GM12864 (cell line): ENCODE data around the gene RASSF3.

Experiments used
- DNase-seq: peaks from one replicate; pipeline ENCODE4 v3.0.0-alpha.2; 2011; ENCODE audit warnings: low read depth
- H3K4me3 ChIP-seq: 2 replicates; pipeline ENCODE4 v1.5.1; 2011; ENCODE audit warnings: mild to moderate bottlenecking, low read depth, low read length, control low read depth
- CTCF ChIP-seq: IDR thresholded peaks from 2 replicates; pipeline ENCODE4 v1.5.1; 2011; ENCODE audit warnings: low read depth, mild to moderate bottlenecking, moderate library complexity, low read length, control low read depth, inconsistent platforms; ENCODE audit errors: missing control alignments

The RASSF3 gene

DNA sequence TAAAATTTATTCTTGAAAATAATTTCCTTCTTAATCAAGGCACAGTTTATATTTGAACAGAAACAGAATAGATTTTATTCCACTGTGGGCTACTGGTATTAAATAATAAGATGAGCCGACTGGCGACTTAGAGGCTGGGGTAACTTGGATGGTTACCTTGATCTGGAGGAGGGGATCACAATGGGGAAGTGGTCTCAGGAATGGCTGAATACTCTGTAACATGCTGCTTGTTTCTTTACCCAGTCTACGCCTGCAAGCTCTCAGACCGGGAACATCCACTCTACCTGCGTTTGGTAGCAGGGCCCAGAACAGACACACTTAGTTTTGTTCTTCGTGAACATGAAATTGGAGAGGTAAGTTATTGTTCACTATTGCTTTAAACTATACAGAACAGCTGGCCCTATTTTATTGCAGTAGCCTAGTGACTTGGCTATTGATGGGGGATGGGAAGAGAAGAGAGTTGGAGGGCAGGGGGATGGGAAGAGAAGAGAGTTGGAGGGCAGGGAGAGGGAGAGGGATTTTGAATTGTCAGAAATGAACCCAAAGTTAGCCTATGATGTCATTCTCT lies 81.0 kb downstream of the RASSF3 start:
- DNase-seq: no peak
- no peak for TF ChIP-seq CTCF
- no peak overlapping the region for H3K4me3 ChIP-seq

- H3K4me3 ChIP-seq: no peak overlapping the region
- TF ChIP-seq CTCF: no peak
- DNase-seq: no peak
Observed at GRCh38 chr12:64691795-64692583, 81.7 kb downstream of the RASSF3 start.

GRCh38 chr12:64694130-64695040 lies 84.1 kb downstream of the RASSF3 start:
- no peak for TF ChIP-seq CTCF
- no peak for DNase-seq
- no peak overlapping the region for H3K4me3 ChIP-seq

DNA sequence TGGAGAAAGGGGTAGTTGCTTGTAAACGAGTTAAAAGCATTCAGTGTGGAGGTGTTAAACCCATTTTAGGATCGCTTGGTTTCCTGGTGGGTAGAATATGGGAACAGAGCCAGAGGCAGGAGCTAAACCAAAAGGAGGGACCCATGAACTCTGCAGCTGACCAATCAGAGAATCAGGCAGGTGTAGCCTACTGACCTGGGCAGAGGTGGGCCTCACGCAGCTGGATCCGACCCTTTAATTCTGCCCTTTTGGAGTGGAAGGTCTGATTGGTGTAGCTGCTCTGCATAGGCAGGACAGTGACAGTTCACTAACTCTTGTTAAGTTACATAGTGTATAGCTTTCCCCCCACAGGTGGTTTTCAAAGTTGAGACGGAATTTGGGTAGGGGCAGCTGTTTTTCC lies 85.3 kb downstream of the RASSF3 start:
- no peak for TF ChIP-seq CTCF
- no peak overlapping the region for H3K4me3 ChIP-seq
- DNase-seq: no peak

DNA sequence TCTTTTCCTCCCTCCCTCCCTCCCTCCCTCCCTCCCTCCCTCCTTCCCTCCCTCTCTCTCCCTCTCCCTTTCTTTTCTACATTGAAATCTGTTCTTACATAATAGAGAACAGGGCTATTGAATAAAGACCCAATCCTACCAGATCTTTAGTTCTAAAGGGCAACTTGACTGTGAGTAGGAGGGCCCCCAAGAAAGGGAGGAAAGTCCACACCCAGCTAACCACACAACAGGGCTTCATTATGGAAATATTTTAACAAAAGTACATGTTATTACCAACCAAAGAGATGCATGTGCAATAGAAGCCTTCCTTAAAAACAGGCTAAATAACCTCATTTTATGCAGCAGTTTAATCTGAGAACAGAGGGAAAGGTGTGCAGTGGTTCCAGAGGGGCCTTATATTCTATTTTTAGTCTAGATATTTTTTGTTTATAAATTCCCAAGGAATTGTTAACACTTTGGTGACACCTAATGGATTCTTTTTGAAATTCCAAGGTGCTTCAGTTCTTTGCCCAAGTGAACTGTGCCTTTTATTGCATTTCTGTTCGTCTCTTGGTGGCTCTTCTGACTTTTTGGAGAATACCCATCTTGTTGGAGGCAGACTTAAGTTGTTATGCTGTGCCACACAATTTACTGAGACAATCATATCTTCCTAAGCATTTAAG lies 85.9 kb downstream of the RASSF3 start:
- DNase-seq: no peak
- no peak overlapping the region for H3K4me3 ChIP-seq
- TF ChIP-seq CTCF: no peak

DNA sequence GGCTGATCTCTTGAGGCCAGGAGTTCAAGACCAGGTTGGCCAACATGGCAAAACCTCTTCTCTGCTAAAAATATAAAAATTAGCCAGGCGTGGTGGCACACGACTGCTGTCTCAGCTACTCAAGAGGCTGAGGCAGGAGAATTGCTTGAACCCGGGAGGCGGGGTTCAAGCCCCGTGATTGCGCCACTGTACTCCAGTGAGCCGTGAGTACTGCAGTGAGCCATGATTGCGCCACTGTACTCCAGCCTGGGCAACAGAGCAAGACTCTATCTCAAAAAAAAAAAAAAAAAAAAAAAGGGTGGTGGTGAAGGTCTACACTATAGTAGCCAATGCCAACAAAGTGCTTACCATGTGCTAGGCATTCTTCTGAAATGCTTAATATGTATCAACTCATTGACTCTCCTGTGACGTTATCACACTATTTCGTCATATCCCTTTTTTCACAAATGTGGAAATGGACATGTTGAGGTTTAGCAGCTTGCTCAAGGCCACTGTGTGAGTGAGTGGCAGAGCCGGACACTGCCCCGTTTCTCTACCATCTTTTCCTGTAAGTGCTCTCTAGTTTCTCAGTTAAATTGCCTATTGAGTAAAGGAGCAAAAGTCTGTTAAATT lies 89.3 kb downstream of the RASSF3 start:
- no peak for TF ChIP-seq CTCF
- no peak overlapping the region for H3K4me3 ChIP-seq
- DNase-seq: no peak
